OCI-LY1 (cell line): ENCODE results near the gene PEF1.

Experiments used
- H2AFZ ChIP-seq: fragments of 200-600 bp; sonication (generic), shearing (Covaris generic); 2 replicates; pipeline ENCODE4 v1.6.0; 2014; ENCODE audit warnings: antibody characterized with exemption, mild to moderate bottlenecking, low read length
- H3F3A ChIP-seq: fragments of 200-600 bp; sonication (generic), shearing (Covaris generic); 2 replicates; pipeline ENCODE4 v1.6.0; 2014; ENCODE audit warnings: mild to moderate bottlenecking, antibody characterized with exemption, low read length, moderate library complexity; ENCODE audit not compliant: insufficient read depth
- H3K27ac ChIP-seq: fragments of 200-600 bp; sonication (generic); 2 replicates; pipeline ENCODE4 v1.5.1; 2014; ENCODE audit warnings: low read length, mixed run types, mild to moderate bottlenecking, low read depth; ENCODE audit not compliant: poor library complexity, severe bottlenecking
- H3K27me3 ChIP-seq: fragments of 200-600 bp; sonication (generic); 2 replicates; pipeline ENCODE4 v1.6.0; 2014; ENCODE audit warnings: antibody characterized with exemption, mild to moderate bottlenecking, low read length, moderate library complexity; ENCODE audit not compliant: insufficient read depth
- H3K36me3 ChIP-seq: fragments of 200-600 bp; sonication (generic); 2 replicates; pipeline ENCODE4 v1.6.1; 2014; ENCODE audit warnings: mild to moderate bottlenecking, antibody characterized with exemption, low read length, moderate library complexity, mixed read lengths; ENCODE audit not compliant: insufficient read depth
- H3K4me1 ChIP-seq: fragments of 200-600 bp; sonication (generic); 2 replicates; pipeline ENCODE4 v1.5.1; 2014; ENCODE audit warnings: mild to moderate bottlenecking, low read length, moderate library complexity; ENCODE audit not compliant: insufficient read depth, severe bottlenecking
- H3K4me2 ChIP-seq: fragments of 200-600 bp; sonication (generic), shearing (Covaris generic); 2 replicates; pipeline ENCODE4 v1.6.1; 2014; ENCODE audit warnings: low read length
- H3K4me3 ChIP-seq: fragments of 200-600 bp; sonication (generic); 2 replicates; pipeline ENCODE4 v1.5.1; 2014; ENCODE audit warnings: low read length, low read depth, mild to moderate bottlenecking, mixed read lengths; ENCODE audit not compliant: poor library complexity, severe bottlenecking
- H3K79me2 ChIP-seq: fragments of 200-600 bp; shearing (Covaris generic); 2 replicates; pipeline ENCODE4 v1.6.1; 2016; ENCODE audit warnings: mixed run types, low read length, mixed read lengths; ENCODE audit not compliant: insufficient read depth
- H3K9ac ChIP-seq: fragments of 200-600 bp; sonication (generic), shearing (Covaris generic); 2 replicates; pipeline ENCODE4 v1.6.1; 2014; ENCODE audit warnings: mild to moderate bottlenecking, low read length, mixed read lengths
- H3K9me2 ChIP-seq: fragments of 200-600 bp; sonication (generic), shearing (Covaris generic); 2 replicates; pipeline ENCODE4 v1.6.1; 2014; ENCODE audit warnings: low read depth, mild to moderate bottlenecking, low read length, mixed read lengths
- H3K9me3 ChIP-seq: fragments of 200-600 bp; shearing (Covaris generic); 2 replicates; pipeline ENCODE4 v1.6.1; 2014; ENCODE audit warnings: low read length, mixed read lengths
- H4K20me1 ChIP-seq: fragments of 200-600 bp; sonication (generic), shearing (Covaris generic); 2 replicates; pipeline ENCODE4 v1.6.0; 2016; ENCODE audit warnings: mild to moderate bottlenecking, low read length; ENCODE audit not compliant: insufficient read depth
- CTCF ChIP-seq: fragments of 200-600 bp; sonication (generic), shearing (Covaris generic); IDR thresholded peaks from 2 replicates; pipeline ENCODE4 v1.5.1; 2017; ENCODE audit warnings: mild to moderate bottlenecking, antibody characterized with exemption, low read length, moderate library complexity, mixed read lengths
- EZH2 ChIP-seq: fragments of 200-600 bp; sonication (generic), shearing (Covaris generic); IDR thresholded peaks from 2 replicates; pipeline ENCODE4 v1.8.0; 2017; ENCODE audit warnings: borderline replicate concordance, mixed run types, mild to moderate bottlenecking, antibody characterized with exemption, low read length, moderate library complexity, mixed read lengths

The PEF1 gene

GRCh38 chr1:31651089-31651420 lies 6.4 kb upstream of the PEF1 start:
- TF ChIP-seq CTCF, result no peak
- TF ChIP-seq EZH2, result no peak
- no peaks in the 10 kb centered on the region for H3K4me1 ChIP-seq
- H3K4me2 ChIP-seq, result no peak overlapping the region
- peaks cover 5% of the 10 kb centered on the region; the same call in 1 of the 2 replicates for H3K27me3 ChIP-seq
- no peaks in the 10 kb centered on the region for H4K20me1 ChIP-seq
- no peaks in the 10 kb centered on the region for H3K9me3 ChIP-seq
- H3K79me2 ChIP-seq, result no peaks in the 10 kb centered on the region
- no peak overlapping the region for H3K27ac ChIP-seq
- no peak overlapping the region for H2AFZ ChIP-seq
- no peak overlapping the region for H3K9ac ChIP-seq
- H3K9me2 ChIP-seq, result no peaks in the 10 kb centered on the region
- H3F3A ChIP-seq, result no peaks in the 10 kb centered on the region
- no peak overlapping the region for H3K4me3 ChIP-seq
- H3K36me3 ChIP-seq, result no peaks in the 10 kb centered on the region

GRCh38 chr1:31650161-31651088 lies 5.7 kb upstream of the PEF1 start:
- Histone ChIP-seq H3K27me3 (no peaks in the 10 kb centered on the region), H3K4me1 (peaks cover 4% of the 10 kb centered on the region), H3K4me3 (no peak overlapping the region), H3K4me2 (no peak overlapping the region), H3F3A (no peaks in the 10 kb centered on the region), H3K27ac (no peak overlapping the region), H2AFZ (no peak overlapping the region), H3K9me3 (no peaks in the 10 kb centered on the region), H3K9me2 (no peaks in the 10 kb centered on the region), H4K20me1 (no peaks in the 10 kb centered on the region), H3K9ac (no peak overlapping the region), H3K36me3 (no peaks in the 10 kb centered on the region), H3K79me2 (no peaks in the 10 kb centered on the region)
- no peak for TF ChIP-seq EZH2
- no peak for TF ChIP-seq CTCF

- H3K9ac ChIP-seq, result no peak overlapping the region
- H3K9me3 ChIP-seq, result no peaks in the 10 kb centered on the region
Observed at GRCh38 chr1:31648641-31649357, 4.1 kb upstream of the PEF1 start.

More at GRCh38 chr1:31648641-31649357, 4.1 kb upstream of the PEF1 start:
- H4K20me1 ChIP-seq, result no peaks in the 10 kb centered on the region
- no peak overlapping the region for H2AFZ ChIP-seq
- no peaks in the 10 kb centered on the region for H3K36me3 ChIP-seq
- TF ChIP-seq CTCF, result no peak
- H3K4me3 ChIP-seq, result no peak overlapping the region
- no peak overlapping the region for H3K4me2 ChIP-seq
- H3K79me2 ChIP-seq, result 0 out of 2 replicates have a peak, but pooled peaks cover 1% of the 10 kb centered on the region
- H3K9me2 ChIP-seq, result no peaks in the 10 kb centered on the region
- H3F3A ChIP-seq, result no peaks in the 10 kb centered on the region
- no peaks in the 10 kb centered on the region for H3K27me3 ChIP-seq
- no peak overlapping the region for H3K27ac ChIP-seq
- peaks cover 9% of the 10 kb centered on the region for H3K4me1 ChIP-seq
